Fibroblast of gingiva (primary cell): ENCODE results near the gene TREH.
"Not testable (repeated sequence)": the region's sequence is repeated elsewhere in the genome, so short reads cannot be mapped to it uniquely, and the experiment has no call there.

Experiments
- DNase-seq: peaks from one replicate; pipeline ENCODE4 v3.0.0-alpha.2; 2011; ENCODE audit warnings: low read depth

Gene TREH

DNA sequence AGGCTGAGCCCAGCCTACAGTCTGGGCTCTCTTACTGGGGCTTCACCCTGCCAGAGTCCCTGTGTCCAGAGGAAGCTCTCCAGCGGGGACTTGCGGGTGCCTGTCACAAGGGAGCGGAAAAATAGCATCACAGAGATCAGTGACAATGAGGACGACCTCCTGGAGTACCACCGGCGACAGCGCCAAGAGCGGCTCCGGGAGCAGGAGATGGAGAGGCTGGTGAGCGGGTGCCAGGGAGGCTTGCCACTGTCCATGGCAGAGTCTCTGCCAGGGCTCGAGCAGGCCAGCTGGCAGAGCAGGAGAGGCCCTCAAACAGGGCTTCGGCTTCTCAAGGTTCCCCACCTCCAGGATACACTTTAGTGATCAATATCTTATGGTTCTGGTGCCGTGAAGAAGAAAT, 51.0 kb downstream of the TREH start:
- no peak for DNase-seq

DNA sequence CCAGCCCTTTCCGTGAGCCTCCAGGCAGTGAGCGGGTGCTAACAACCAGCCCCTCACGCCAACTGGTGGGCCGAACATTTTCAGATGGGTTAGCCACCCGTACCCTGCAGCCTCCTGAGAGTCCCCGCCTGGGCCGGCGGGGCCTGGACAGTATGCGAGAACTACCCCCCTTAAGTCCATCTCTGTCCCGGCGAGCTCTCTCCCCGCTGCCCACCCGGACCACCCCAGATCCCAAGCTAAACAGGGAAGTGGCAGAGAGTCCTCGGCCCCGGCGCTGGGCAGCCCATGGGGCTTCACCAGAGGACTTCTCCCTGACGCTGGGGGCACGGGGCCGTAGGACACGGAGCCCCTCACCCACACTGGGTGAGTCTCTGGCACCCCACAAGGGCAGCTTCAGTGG, 51.4 kb downstream of the TREH start:
- DNase-seq = no peak

DNA sequence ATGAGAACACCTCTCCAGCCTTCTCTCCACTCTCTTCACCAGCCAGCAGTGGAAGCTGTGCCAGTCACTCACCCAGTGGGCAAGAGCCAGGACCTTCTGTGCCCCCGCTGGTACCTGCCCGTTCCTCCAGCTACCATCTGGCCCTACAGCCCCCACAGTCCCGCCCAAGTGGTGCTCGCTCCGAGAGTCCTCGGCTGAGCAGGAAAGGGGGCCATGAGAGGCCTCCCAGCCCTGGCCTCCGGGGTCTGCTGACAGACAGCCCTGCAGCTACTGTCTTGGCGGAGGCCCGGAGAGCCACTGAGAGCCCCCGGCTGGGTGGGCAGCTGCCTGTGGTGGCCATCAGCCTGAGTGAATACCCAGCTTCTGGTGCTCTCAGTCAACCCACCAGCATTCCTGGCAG, 51.9 kb downstream of the TREH start:
- no peak for DNase-seq

DNA sequence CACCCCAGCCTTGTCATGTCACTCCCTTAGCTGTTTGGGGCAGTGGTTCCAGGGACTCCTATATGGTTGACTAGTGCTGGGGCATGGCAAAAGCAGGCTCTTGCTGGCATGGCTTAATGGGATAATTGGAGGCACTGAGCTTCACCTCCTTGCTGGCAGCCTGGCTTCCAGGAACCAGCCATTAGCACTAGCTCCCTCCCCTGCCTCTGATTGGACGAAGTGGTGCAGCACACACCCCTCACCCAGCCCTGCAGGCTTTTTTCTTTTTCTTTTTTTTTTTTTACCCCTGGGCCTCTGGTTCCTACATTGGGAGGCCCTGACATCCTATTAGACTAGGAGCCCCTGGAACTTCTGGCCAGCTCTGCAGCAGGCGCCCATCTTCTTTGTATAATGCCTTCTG, 53.5 kb downstream of the TREH start:
- DNase-seq = no peak

GRCh38 chr11:118625036-118625690, 54.3 kb downstream of the TREH start:
- no peak for DNase-seq

DNA sequence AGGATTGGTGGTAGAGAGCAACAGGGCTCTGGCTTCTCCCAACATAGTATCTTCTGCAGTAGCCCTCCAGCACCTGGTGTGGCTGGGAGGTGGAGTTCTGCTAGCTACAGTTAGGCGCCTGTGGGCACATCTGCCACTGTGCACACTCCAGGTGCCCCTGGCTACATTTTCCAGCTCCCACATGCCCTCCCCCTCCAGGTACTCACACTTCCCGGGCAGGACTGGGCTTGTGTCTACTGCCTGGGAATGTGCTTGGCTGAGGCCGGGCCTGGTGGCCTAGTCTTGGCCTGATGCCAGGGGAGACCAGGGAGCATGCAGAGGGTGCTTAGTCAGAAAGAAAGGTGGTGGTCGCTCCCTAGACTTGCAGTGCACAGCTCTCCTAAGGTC, 56.2 kb downstream of the TREH start:
- DNase-seq = no peak

- DNase-seq = peak; percentile 83
These were observed 56.8 kb downstream of the TREH start for GRCh38 chr11:118622376-118623268.

DNA sequence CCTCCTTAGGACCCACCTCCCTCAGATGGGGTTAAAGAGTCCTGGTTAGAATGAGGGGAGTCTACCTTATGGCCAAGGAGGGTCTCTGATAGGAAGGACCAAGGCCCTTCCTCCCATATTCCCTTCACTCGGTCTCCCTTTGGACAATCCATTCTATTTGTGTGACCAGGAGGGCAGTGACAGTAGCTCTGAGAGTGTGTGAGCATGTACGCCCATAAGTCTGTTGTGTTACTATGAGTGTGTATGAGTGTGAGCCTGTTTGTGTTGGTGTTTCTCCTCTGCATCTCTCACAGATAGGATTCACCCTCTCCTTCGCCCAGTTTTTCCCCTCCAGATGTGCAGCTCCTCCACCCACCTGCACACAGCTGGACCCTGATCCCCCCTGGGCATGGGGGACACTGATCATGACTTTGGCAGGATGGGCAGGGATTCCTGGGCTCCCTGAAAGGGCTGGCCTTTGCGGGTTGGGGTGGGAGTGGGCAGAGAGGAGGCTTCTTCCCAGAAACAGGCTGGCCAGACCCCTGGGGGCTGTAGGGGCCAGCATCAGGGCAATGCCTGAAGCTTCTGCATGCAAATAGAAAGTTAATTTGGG, 57.6 kb downstream of the TREH start:
- no peak for DNase-seq

DNA sequence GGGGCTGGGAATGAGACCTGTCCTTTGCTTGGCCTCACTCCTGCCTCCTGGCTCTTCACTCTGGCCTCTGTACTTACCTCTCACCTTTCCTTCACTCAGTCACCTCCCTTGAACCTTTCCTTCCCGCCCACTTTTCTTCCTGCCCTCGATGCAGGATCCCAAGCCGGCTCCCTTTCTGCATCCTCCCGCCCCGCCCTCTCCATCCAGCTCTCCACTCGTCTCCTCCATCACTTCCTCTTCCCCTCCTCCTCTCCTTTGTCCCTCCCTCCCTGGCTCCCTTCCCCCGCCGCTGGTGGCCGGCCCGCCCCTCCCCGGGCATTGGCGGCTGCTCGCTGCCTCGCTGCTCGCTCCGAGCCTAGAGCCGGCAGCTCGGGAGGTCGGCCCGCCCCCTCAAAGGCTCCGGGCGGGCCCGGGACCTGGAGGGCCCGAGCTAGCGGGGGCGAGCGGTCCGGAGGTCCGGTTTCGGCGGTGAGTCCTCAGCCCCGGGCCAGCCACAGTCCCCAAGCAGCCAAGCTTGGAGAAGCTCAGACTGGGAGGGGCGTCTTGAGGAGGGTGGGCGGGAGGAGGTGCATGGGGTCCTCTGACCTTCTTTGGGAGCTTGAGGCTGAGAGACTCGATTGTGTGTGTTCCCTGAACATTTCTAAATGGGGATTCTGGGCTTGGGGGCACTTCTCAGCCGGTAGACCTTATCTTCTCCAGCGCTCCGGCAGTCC, 58.2 kb downstream of the TREH start:
- peak; percentile 80 for DNase-seq

DNA sequence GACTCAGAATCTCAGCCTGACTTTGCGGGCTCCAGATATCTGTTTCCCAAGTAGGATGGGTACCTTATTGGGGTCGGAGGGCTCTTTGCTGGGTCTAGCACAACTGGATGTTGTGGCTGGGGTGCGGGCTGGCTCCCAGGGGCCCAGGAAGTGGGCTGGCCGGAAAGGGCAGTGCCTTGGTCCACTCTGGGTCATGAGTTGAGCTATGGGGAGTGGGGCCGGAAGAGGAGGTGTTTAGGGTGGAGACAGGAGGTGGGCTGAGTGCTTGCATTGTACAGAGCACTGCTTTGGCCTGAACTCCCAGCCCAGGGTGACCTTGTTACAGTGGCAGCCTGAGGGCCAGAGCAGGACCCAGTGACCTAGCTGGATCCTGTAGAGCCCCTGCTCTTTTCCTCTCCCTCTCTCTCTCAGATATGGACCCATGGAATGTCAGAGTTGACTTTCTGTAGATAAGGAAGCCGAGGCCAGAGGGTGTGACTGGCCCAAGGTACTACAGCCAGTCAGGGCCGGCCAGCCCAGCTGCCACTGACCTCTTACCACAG, 58.9 kb downstream of the TREH start:
- no peak for DNase-seq

DNA sequence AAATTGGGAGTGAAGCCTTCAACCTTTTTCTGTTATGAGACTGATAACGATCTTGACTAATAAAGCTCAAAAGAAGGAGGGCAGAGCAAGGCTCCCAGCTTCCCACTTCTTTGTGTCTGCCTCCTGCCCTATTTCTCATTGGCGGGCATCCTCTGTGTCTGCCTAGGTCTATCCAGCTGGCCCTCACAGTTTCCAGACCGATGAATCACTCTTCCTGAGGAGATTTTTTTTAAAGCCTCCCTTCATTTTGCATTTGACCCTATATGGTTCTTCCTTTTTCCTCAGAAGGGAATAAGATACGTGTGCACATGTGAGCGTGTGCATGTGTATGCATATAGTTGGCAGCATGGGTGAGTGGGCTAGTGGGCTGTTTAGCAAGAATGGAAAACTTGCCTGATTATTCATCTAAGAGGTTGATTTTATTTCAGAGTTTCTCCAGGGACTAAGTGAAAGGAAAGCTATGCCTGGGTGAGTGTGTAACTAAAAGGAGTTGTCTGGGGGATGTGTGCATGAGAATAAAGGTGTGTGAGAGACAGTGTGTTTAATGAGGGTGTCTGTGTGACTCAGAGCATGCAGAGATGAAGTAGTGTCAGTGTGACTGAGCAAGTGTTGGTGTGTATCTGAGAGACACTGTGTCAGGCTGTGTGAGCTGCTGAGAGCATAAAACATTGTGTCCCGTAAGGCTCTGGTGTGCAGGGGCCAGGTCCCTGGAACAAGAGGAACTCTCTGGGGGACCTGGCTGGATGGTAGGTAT, 59.8 kb downstream of the TREH start:
- peak; percentile 90 for DNase-seq

DNA sequence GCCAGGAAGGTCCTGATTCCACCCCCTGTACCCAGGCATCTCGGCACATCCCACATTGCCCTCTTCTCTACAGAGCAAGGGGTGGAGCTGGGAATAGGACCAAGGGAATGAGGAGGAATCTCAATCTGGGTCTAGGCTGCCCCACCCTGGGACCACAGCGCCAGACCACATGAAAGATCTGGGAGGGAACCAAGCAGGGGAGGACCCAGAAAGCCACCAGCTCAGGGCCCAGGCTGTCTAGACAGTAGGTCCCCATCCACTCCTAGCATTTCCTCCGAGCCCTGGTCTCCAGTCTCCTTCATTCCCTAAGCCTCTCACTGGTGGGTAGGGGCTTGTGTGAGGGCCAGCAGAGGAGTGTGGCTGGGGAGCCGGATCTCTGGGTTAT, 60.5 kb downstream of the TREH start:
- DNase-seq = peak; percentile 81

DNA sequence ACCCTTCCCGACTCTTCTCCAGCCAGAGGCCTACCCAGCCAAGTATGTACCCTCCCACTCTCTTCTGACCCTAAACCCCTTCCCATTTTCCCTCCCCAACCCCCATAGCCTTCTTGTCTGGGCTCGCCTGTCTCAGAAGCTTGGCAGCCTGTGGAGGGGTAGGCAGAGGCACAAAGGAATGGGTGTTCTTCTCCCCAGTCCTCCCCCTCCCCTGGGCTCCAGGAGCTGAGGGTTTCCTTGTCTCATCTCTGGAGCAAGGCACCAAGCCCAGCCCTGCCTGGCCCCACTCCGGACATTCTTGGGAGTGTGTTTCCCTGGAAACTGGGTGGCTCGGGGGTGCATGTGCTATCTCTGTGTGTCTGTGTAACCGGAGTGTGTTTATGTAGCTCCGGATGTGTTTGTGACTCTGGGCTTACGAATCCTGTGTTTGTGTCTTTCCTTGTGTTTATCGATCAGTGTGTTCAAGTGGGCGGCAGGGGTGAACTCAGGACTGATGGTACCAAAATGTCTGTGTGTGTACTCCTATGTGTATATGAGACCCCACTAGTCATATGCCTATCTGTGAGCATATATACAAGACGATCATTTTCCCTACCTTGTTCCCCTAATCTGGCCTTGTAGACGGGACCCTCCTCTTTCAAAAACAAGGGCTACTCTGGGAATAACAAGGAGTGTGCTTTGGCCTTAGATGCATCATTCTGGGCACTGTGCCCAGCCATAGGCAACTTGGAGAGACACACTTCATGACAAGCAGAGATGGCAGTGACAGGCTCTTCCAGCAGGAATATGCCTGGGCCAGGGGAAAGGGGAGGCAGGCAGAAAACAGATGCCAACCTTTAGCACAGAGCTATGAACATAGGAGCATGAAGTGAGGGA, 61.1 kb downstream of the TREH start:
- DNase-seq = peak; percentile 84

- no peak for DNase-seq
These were observed 63.5 kb downstream of the TREH start for GRCh38 chr11:118615976-118616371.

- DNase-seq = no peak
These were observed 64.0 kb downstream of the TREH start for GRCh38 chr11:118615282-118615975.

DNA sequence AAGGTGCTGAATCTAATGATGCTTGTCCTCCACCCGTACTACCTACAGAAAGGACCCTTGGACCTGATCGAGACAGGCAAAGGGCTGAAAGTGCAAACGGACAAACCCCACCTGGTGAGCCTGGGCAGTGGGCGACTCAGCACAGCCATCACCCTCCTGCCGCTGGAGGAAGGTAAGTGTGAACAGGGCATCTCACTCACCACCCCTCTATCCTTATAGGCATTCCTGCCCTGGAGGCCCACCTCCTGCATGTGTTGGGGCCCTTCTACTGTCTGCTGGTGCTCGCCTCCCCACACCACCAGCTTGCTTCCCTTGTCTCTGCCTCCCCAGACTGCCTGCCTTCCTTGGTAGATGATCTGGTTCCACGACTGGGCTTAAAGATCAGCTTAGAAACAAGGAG, 64.9 kb downstream of the TREH start:
- DNase-seq = no peak

- DNase-seq = no peak
These were observed 67.1 kb downstream of the TREH start for GRCh38 chr11:118612378-118612777.

GRCh38 chr11:118611433-118611795, 68.0 kb downstream of the TREH start:
- DNase-seq = not testable (repeated sequence)

DNA sequence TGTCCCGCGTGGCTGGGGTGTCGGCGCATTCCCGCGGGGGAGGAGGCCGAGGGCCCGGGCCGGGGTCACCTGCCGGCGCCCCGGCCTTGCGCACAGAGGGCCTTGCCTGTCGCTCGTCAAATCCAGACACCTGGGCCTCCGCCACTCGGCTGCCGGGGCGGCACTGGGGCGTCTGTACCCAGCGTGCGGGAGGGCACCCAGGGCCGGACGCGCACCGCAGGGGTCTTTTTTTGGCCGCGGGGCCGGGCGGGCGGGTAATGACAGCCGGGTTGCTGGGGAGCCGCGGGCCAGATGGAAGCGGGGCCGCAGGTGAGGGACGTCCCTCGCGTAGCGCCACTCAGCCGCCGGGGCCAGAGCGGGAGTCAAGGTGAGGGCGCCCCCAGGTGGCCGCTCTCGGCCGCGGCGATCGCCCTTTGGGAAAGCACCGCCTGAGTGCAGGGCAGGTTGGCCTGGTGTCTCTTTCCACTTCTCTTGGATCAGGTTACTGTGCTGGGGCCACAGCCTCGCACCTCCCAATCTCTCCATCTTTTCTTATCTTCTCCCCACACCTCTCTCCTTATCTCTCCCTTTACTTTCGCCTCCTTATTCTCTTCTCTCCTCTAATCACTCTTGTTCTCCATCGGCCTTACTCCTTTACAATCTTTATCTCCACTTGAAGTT, 68.5 kb downstream of the TREH start:
- peak; percentile 58 for DNase-seq
